ENCODE measurements around the gene LRRC4C.

- TF ChIP-seq CTCF (IDR thresholded peaks at IDR 0.05) = no peak
- TF ChIP-seq POLR2A (IDR thresholded peaks at IDR 0.05) = no peak
These were observed 1379.0 kb downstream of the LRRC4C start for GRCh38 chr11:40080434-40080833.

Data from gastroesophageal sphincter (tissue), 3 donors.